GM12878 (cell line): ENCODE measurements around the gene NFKB2. TPM values are rescaled to one million over a fixed set of nuclear protein-coding genes. Genes with fewer than 3 reads are reported as not detected.

Source experiments
- ATAC-seq: fragments of 200-7000 bp; cut with Tn5 transposase; 3 replicates; pipeline ENCODE4 v1.9.1; 2020; ENCODE audit warnings: mild to moderate bottlenecking, moderate library complexity
- BruUV-seq: library from RNA; stranded (reverse); fragments of 400-500 nt; replicated peaks from 2 replicates; lab custom pipeline; 2021; lab: Mats Ljungman, UMichigan
- CTCF ChIA-PET: fragments of 300-600 bp; sonication (Branson Sonifier 250); formaldehyde crosslinking; extraction: SDS; loops from one replicate; lab custom pipeline; 2021; ENCODE audit warnings: inconsistent platforms; lab: Yijun Ruan, JAX
- POLR2A ChIA-PET: fragments of 350-600 bp; formaldehyde crosslinking; extraction: SDS; loops from one replicate; lab custom pipeline; 2021; ENCODE audit warnings: inconsistent platforms; lab: Charles Lee
- RAD21 ChIA-PET: fragments of 300-600 bp; sonication (Branson Sonifier 250); formaldehyde crosslinking; loops from one replicate; lab custom pipeline; 2023; ENCODE audit warnings: antibody characterized with exemption; ENCODE audit not compliant: unreplicated experiment; lab: Charles Lee
- SMC1A ChIA-PET: fragments of 300-600 bp; sonication (Branson Sonifier 250); formaldehyde crosslinking; loops from one replicate; lab custom pipeline; 2023; ENCODE audit not compliant: unreplicated experiment, uncharacterized antibody; lab: Charles Lee
- DNase-seq: peaks from one replicate; pipeline ENCODE4 v3.0.0-alpha.2; 2011; ENCODE audit warnings: low read depth, low spot score
- FAIRE-seq: peaks from 3 replicates; lab custom pipeline; 2011; peaks lifted over from hg19 to GRCh38; lab: Jason Lieb, UNC
- H2AFZ ChIP-seq: 2 replicates; pipeline ENCODE4 v1.6.0; 2011; ENCODE audit warnings: low read depth, low read length, control low read depth; ENCODE audit not compliant: control insufficient read depth
- H3K27ac ChIP-seq: 2 replicates; pipeline ENCODE4 v1.5.1; 2011; ENCODE audit warnings: control low read depth; ENCODE audit not compliant: control insufficient read depth, insufficient read depth
- H3K27me3 ChIP-seq, 2 experiments: replicated peaks in 1 of 2; 2 replicates each; pipeline versions ENCODE4 v1.6.0 to v1.6.1; 2011; ENCODE audit warnings: low read length in 1 of 2; ENCODE audit not compliant: control insufficient read depth in 2 of 2, insufficient read depth in 2 of 2
- H3K36me3 ChIP-seq, 2 experiments: 2 replicates each; pipeline ENCODE4 v1.5.1; 2011; ENCODE audit warnings: low read length in 1 of 2; ENCODE audit not compliant: control insufficient read depth in 2 of 2, insufficient read depth in 2 of 2
- H3K4me1 ChIP-seq: 2 replicates; pipeline ENCODE4 v1.6.1; 2011; ENCODE audit warnings: mild to moderate bottlenecking, low read length, moderate library complexity, mixed read lengths; ENCODE audit not compliant: control insufficient read depth, insufficient read depth
- H3K4me2 ChIP-seq: 2 replicates; pipeline ENCODE4 v1.6.0; 2011; ENCODE audit warnings: control low read depth; ENCODE audit not compliant: control insufficient read depth, insufficient read depth
- H3K4me3 ChIP-seq: fragments of 200-600 bp; sonication (generic); 2 replicates; pipeline ENCODE4 v1.5.1; 2016
- H3K79me2 ChIP-seq: 2 replicates; pipeline ENCODE4 v1.6.0; 2011; ENCODE audit warnings: low read length; ENCODE audit not compliant: control insufficient read depth, insufficient read depth
- H3K9ac ChIP-seq: 2 replicates; pipeline ENCODE4 v1.8.0; 2011; ENCODE audit warnings: low read length, control low read depth, mixed read lengths; ENCODE audit not compliant: control insufficient read depth, insufficient read depth
- H3K9me3 ChIP-seq: replicated peaks from 3 replicates; pipeline ENCODE4 v1.5.1; 2011; ENCODE audit warnings: mild to moderate bottlenecking, low read length; ENCODE audit not compliant: control insufficient read depth, insufficient read depth
- H4K20me1 ChIP-seq: 2 replicates; pipeline ENCODE4 v1.6.0; 2011; ENCODE audit not compliant: control insufficient read depth, insufficient read depth
- BRCA1 ChIP-seq: IDR thresholded peaks from 2 replicates; pipeline ENCODE4 v1.6.1; 2011; ENCODE audit warnings: low read depth, low read length, improper control_type of control experiment
- IRF5 ChIP-seq: fragments of 450-650 bp; IDR thresholded peaks from 2 replicates; pipeline ENCODE4 v1.6.1; 2017; ENCODE audit warnings: borderline replicate concordance
- NFYA ChIP-seq: IDR thresholded peaks from 2 replicates; pipeline ENCODE4 v1.6.1; 2011; ENCODE audit warnings: low read depth, mild to moderate bottlenecking, low read length, improper control_type of control experiment, borderline replicate concordance
- SUPT20H ChIP-seq: IDR thresholded peaks from 2 replicates; pipeline ENCODE4 v1.6.1; 2011; ENCODE audit warnings: low read depth, mild to moderate bottlenecking, low read length, moderate library complexity, borderline replicate concordance; ENCODE audit not compliant: control insufficient read depth
- SUZ12 ChIP-seq: fragments of 200-600 bp; sonication (generic); IDR thresholded peaks from one replicate; pipeline ENCODE4 v1.6.1; 2018; ENCODE audit warnings: antibody characterized with exemption, mild to moderate bottlenecking; ENCODE audit not compliant: unreplicated experiment
- TCF7 ChIP-seq: IDR thresholded peaks from 2 replicates; pipeline ENCODE4 v1.6.1; 2014; ENCODE audit warnings: antibody characterized with exemption, borderline replicate concordance
- WRNIP1 ChIP-seq: IDR thresholded peaks from 2 replicates; pipeline ENCODE4 v1.6.1; 2011; ENCODE audit warnings: low read depth, low read length, improper control_type of control experiment, borderline replicate concordance
- YBX1 ChIP-seq: fragments of 450-650 bp; IDR thresholded peaks from 2 replicates; pipeline ENCODE4 v1.6.1; 2016; ENCODE audit warnings: antibody characterized with exemption
- ZZZ3 ChIP-seq: IDR thresholded peaks from 2 replicates; pipeline ENCODE4 v1.6.1; 2011; ENCODE audit warnings: low read depth; ENCODE audit not compliant: control insufficient read depth, insufficient read length
- WGBS: methylation state at CpG from one replicate; pipeline ENCODE4 v1.1.6; 2016; ENCODE audit warnings: low lambda C conversion rate; ENCODE audit not compliant: insufficient replicate concordance, insufficient coverage; ENCODE audit errors: missing lambda C conversion rate; 5-methylcytosine and 5-hydroxymethylcytosine counted together
- in situ Hi-C: fragments of 300-500 bp; cut with MboI; formaldehyde crosslinking; loops from 9 replicates; pipeline ENCODE4 v1.14.3; 2018; ENCODE audit warnings: mixed read lengths
- intact Hi-C: fragments of 100-400 bp; cut with micrococcal nuclease; formaldehyde crosslinking; loops from one replicate; pipeline ENCODE4 v1.14.2; 2022; ENCODE audit not compliant: unreplicated experiment
- polyA plus RNA-seq, 11 experiments: library from polyadenylated mRNA; depleted of rRNA in 4 of 11; unstranded in 6 of 11; stranded (reverse) in 5 of 11; fragments of >200 nt; fragmentation: Nextera tagmentation in 4 of 11; fragmentation: Illumina TruSeq in 1 of 11; extraction: Ambion mirVana in 4 of 11; extraction: Trizol in 1 of 11; gene quantifications; 1 replicate in 1 of 11; 2 replicates in 10 of 11; pipeline versions ENCODE4 v1.2.1 to v1.2.3, GENCODE V29; 2011 to 2016; ENCODE audit warnings: inconsistent platforms in 2 of 11, missing spikeins in 2 of 11, low read depth in 1 of 11
- total RNA-seq, 4 experiments: library from RNA; depleted of rRNA in 3 of 4; stranded (reverse); fragments of >200 nt in 3 of 4; fragmentation: Illumina TruSeq in 1 of 4; extraction: Trizol in 1 of 4; gene quantifications; 2 replicates each; pipeline versions ENCODE4 v1.2.1 to v1.2.3, GENCODE V29; 2013 to 2021
- TF ChIP-seq, protein P1 (sequence below): IDR thresholded peaks from 2 replicates; pipeline ENCODE4 v1.6.1; 2011; ENCODE audit warnings: borderline replicate concordance, low read depth, mild to moderate bottlenecking, moderate library complexity, low read length; ENCODE audit not compliant: insufficient read depth, poor library complexity, severe bottlenecking
- TF ChIP-seq, protein P2 (sequence below): fragments of 450-650 bp; IDR thresholded peaks from 2 replicates; pipeline ENCODE4 v1.6.1; 2017; ENCODE audit warnings: low read depth, mild to moderate bottlenecking, moderate library complexity

Gene NFKB2
- total and polyA plus RNA-seq, 10 of the 15 experiments (the other 5 are each of a cell fraction or from before 2014, with no cell fraction given) = 0.56 to 144 (median 49.4) TPM

- 0 out of 2 replicates have a peak, but pooled peaks have one; percentile 43 for TF ChIP-seq WRNIP1
Observed at GRCh38 chr10:102393411-102394078, 2.0 kb upstream of the NFKB2 start (continued).

DNA sequence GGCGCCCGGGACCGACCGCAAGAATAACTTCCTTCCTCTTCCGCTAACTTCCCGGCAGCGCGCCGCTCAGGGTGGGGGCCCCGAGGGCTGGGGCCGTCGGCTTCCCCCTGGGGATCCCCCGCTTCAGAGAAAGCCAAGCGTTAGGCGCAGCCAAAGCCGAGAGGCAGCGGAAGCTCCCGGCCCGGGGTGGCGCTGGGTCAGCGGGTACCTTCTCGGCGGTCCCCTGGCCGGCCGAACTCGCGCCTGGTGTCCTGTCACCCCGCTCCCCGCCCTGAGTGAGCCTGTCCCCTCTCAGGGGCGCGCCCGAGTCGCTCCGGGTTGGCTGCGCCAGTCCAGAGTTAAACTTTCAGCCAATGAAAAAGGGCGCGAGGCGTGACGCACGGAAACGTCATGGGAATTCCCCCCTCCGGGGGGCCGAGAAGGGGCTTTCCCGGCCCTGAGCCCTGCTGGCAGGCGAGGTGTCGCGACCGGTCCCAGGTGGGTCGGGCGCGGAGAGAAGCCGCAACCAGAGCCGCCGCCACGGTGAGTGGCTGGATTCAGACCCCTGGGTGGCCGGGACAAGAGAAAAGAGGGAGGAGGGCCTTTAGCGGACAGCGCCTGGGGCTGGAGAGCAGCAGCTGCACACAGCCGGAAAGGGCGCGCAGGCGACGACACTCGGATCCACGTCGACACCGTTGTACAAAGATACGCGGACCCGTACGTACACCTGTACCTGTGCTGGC, 1.3 kb upstream of the NFKB2 start:
- H3K4me1 ChIP-seq = peaks cover 17% of the 10 kb centered on the region
- peak overlapping the region; percentile 99 for H3K9ac ChIP-seq
- WGBS = under 1% methylated on average over 60 of the region's 71 CpGs
- FAIRE-seq (peak; percentile 75), DNase-seq (peak; percentile 89), ATAC-seq (peak; percentile 87)
- H3K27ac ChIP-seq = peak overlapping the region; percentile 93
- H3K27me3 ChIP-seq = no peaks in the 10 kb centered on the region
- peak overlapping the region; percentile 64 for H3K4me2 ChIP-seq
- H3K79me2 ChIP-seq = peaks cover 47% of the 10 kb centered on the region
- peaks cover 9 to 15% of the 10 kb centered on the region in 2 experiments for H3K36me3 ChIP-seq
- ChIA-PET RAD21 (interaction anchor here (0.6 to 3.1 kb wide), 14 partner anchors 9 to 189 kb away, joined by 3 to 21 read pairs (median 6); partner anchors contain the start of genes ACTR1A, C10orf95, CUEDC2 and FBXL15), POLR2A (interaction anchor here (0.5 to 6.1 kb wide), 17 partner anchors 10 to 845 kb away, joined by 3 to 44 read pairs (median 4); partner anchors contain the start of genes ACTR1A, C10orf95, CUEDC2 and FBXL15), CTCF (interaction anchor here (0.7 to 9.1 kb wide), 21 partner anchors 10 to 377 kb away, joined by 3 to 90 read pairs (median 4); partner anchors contain the start of genes ACTR1A, C10orf95, ELOVL3 and FBXL15), SMC1A (interaction anchor here (0.6 to 3.8 kb wide), 12 partner anchors 9 to 223 kb away, joined by 3 to 23 read pairs (median 4); partner anchors contain the start of gene FBXL15)
- H3K4me3 ChIP-seq = peak overlapping the region; percentile 100
- H3K9me3 ChIP-seq = no peaks in the 10 kb centered on the region; the same call in 2 of the 3 replicates
- in situ Hi-C loops (no loop called here), intact Hi-C loops (loop anchor here (1.0 to 10.0 kb wide), 6 partner anchors 27 to 251 kb away; partner anchors contain the start of genes SUFU and TRIM8)
- no TSS peak for BruUV-seq
- peak overlapping the region; percentile 61 for H2AFZ ChIP-seq
- H4K20me1 ChIP-seq = no peaks in the 10 kb centered on the region
- TF ChIP-seq SUPT20H (no peak), TCF7 (no peak), YBX1 (no peak), IRF5 (no peak), SUZ12 (no peak), BRCA1 (no peak), NFYA (no peak), ZZZ3 (no peak)
- TF ChIP-seq, protein P1, sequence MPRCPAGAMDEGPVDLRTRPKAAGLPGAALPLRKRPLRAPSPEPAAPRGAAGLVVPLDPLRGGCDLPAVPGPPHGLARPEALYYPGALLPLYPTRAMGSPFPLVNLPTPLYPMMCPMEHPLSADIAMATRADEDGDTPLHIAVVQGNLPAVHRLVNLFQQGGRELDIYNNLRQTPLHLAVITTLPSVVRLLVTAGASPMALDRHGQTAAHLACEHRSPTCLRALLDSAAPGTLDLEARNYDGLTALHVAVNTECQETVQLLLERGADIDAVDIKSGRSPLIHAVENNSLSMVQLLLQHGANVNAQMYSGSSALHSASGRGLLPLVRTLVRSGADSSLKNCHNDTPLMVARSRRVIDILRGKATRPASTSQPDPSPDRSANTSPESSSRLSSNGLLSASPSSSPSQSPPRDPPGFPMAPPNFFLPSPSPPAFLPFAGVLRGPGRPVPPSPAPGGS = peak; percentile 91
- TF ChIP-seq, protein P2, sequence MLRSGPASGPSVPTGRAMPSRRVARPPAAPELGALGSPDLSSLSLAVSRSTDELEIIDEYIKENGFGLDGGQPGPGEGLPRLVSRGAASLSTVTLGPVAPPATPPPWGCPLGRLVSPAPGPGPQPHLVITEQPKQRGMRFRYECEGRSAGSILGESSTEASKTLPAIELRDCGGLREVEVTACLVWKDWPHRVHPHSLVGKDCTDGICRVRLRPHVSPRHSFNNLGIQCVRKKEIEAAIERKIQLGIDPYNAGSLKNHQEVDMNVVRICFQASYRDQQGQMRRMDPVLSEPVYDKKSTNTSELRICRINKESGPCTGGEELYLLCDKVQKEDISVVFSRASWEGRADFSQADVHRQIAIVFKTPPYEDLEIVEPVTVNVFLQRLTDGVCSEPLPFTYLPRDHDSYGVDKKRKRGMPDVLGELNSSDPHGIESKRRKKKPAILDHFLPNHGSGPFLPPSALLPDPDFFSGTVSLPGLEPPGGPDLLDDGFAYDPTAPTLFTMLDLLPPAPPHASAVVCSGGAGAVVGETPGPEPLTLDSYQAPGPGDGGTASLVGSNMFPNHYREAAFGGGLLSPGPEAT = peak; percentile 98
